ENCODE results near the gene CDIPT.
A peak's percentile ranks its signal among the peaks of the same experiment; 100 is the strongest.

CDIPT gene, protein sequence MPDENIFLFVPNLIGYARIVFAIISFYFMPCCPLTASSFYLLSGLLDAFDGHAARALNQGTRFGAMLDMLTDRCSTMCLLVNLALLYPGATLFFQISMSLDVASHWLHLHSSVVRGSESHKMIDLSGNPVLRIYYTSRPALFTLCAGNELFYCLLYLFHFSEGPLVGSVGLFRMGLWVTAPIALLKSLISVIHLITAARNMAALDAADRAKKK

DNA sequence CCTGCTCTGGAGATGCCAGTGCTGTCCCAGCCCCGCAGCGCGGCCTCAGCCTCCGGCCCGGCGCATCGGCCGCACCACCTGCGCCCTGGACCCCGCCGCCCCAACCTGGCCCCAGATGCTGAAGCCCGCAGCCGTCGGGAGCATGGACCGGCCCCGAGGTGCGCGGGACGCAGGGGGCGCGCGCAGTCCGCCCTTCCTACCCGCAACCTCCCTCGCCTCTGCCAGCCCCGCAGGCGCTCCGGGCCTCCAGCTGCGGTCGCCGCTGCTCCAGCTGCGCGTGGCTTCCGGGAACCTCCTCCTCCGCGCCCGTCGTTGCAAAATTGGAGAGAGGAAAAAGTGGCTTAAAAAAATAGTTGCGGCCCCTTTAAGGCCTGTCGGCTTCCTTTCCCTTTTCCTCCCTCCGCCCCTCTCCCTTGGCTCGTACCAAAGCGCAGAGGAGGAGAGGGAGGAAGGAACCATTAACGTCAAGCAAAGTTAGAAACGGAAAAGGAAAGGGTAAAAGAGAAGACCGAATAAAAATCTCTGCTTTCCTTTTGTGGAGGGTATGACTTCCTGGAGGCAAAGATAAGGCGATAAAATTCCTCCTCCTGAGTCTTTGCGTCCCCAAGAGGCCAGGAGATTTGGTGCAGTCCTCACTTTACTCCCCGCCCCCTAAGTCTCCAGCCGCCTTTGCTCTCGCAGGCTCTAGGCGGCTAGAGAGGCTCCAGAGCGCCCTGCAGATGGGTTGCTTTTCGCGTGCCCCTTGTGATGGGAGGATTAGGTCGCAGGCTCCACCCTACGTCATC, at the start of gene CDIPT:
CDIPT (minus strand) TSS at position 343 of the 785 bp plus-strand sequence. CDS start 369 bp downstream, outside the sequence.
- TF ChIP-seq NFIC (IDR thresholded peaks at IDR 0.05) (no peak), CEBPB (IDR thresholded peaks at IDR 0.05) (no peak), TEAD4 (IDR thresholded peaks at IDR 0.05) (no peak), TCF12 (IDR thresholded peaks at IDR 0.05; ENCODE audit: low read depth) (peak; percentile 27; the same call in 1 of the 2 replicates), FOXM1 (IDR thresholded peaks at IDR 0.05; ENCODE audit: borderline replicate concordance, low read depth) (peak; percentile 35; the same call in 1 of the 2 replicates), TAF1 (IDR thresholded peaks at IDR 0.05; ENCODE audit: low read depth) (0 out of 2 replicates have a peak, but pooled peaks have one; percentile 47), RAD21 (IDR thresholded peaks at IDR 0.05; ENCODE audit: low read depth) (no peak; the same call in 1 of the 2 replicates), EP300 (IDR thresholded peaks at IDR 0.05; ENCODE audit: borderline replicate concordance) (peak; percentile 43; the same call in 1 of the 2 replicates), YY1 (IDR thresholded peaks at IDR 0.05; ENCODE audit: low read depth) (peak; percentile 48; the same call in 1 of the 2 replicates), ZBTB7A (IDR thresholded peaks at IDR 0.05; ENCODE audit: low read depth) (no peak), EGR1 (IDR thresholded peaks at IDR 0.05) (no peak), CREB1 (IDR thresholded peaks at IDR 0.05; ENCODE audit: low read depth) (0 out of 2 replicates have a peak, but pooled peaks have one; percentile 45)
- TF ChIP-seq, protein P1, sequence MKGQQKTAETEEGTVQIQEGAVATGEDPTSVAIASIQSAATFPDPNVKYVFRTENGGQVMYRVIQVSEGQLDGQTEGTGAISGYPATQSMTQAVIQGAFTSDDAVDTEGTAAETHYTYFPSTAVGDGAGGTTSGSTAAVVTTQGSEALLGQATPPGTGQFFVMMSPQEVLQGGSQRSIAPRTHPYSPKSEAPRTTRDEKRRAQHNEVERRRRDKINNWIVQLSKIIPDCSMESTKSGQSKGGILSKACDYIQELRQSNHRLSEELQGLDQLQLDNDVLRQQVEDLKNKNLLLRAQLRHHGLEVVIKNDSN (IDR thresholded peaks at IDR 0.05) = 0 out of 2 replicates have a peak, but pooled peaks have one; percentile 19
- TF ChIP-seq, protein P2, sequence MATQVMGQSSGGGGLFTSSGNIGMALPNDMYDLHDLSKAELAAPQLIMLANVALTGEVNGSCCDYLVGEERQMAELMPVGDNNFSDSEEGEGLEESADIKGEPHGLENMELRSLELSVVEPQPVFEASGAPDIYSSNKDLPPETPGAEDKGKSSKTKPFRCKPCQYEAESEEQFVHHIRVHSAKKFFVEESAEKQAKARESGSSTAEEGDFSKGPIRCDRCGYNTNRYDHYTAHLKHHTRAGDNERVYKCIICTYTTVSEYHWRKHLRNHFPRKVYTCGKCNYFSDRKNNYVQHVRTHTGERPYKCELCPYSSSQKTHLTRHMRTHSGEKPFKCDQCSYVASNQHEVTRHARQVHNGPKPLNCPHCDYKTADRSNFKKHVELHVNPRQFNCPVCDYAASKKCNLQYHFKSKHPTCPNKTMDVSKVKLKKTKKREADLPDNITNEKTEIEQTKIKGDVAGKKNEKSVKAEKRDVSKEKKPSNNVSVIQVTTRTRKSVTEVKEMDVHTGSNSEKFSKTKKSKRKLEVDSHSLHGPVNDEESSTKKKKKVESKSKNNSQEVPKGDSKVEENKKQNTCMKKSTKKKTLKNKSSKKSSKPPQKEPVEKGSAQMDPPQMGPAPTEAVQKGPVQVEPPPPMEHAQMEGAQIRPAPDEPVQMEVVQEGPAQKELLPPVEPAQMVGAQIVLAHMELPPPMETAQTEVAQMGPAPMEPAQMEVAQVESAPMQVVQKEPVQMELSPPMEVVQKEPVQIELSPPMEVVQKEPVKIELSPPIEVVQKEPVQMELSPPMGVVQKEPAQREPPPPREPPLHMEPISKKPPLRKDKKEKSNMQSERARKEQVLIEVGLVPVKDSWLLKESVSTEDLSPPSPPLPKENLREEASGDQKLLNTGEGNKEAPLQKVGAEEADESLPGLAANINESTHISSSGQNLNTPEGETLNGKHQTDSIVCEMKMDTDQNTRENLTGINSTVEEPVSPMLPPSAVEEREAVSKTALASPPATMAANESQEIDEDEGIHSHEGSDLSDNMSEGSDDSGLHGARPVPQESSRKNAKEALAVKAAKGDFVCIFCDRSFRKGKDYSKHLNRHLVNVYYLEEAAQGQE (IDR thresholded peaks at IDR 0.05; ENCODE audit: low read depth) = no peak
- TF ChIP-seq, protein P3, sequence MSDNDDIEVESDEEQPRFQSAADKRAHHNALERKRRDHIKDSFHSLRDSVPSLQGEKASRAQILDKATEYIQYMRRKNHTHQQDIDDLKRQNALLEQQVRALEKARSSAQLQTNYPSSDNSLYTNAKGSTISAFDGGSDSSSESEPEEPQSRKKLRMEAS (IDR thresholded peaks at IDR 0.05) = peak; percentile 83

DNA sequence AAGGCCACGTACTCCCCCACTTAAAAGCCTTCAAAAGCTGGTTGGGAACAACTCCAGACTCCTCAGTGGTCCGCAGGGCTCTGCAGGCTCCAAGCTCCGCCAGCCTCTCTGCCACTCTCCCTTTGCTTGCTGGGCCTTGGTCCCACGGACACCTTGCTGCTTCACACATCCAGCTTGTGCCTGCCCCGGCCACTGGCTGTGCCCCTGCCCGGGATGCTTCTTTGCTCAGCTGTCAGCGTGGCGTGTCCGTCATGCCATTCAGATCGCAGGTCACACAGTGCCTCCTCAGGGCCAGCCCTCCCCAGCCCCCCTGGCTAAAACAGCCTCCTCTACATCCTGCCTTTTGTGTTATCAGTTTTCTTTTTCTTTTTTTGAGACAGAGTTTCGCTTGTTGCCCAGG, 49.1 kb upstream of the CDIPT start:
- no peak for TF ChIP-seq TEAD4 (IDR thresholded peaks at IDR 0.05)
- TF ChIP-seq TAF1 (IDR thresholded peaks at IDR 0.05; ENCODE audit: low read depth) = no peak
- no peak for TF ChIP-seq YY1 (IDR thresholded peaks at IDR 0.05; ENCODE audit: low read depth)
- no peak for TF ChIP-seq EP300 (IDR thresholded peaks at IDR 0.05; ENCODE audit: borderline replicate concordance)
- TF ChIP-seq TCF12 (IDR thresholded peaks at IDR 0.05; ENCODE audit: low read depth) = no peak
- TF ChIP-seq, protein P3 (IDR thresholded peaks at IDR 0.05) = no peak
- TF ChIP-seq CEBPB (IDR thresholded peaks at IDR 0.05) = no peak
- TF ChIP-seq, protein P2 (IDR thresholded peaks at IDR 0.05; ENCODE audit: low read depth) = no peak
- TF ChIP-seq ZBTB7A (IDR thresholded peaks at IDR 0.05; ENCODE audit: low read depth) = no peak
- no peak for TF ChIP-seq EGR1 (IDR thresholded peaks at IDR 0.05)
- TF ChIP-seq FOXM1 (IDR thresholded peaks at IDR 0.05; ENCODE audit: borderline replicate concordance, low read depth) = no peak
- no peak for TF ChIP-seq CREB1 (IDR thresholded peaks at IDR 0.05; ENCODE audit: low read depth)
- no peak for TF ChIP-seq NFIC (IDR thresholded peaks at IDR 0.05)
- TF ChIP-seq, protein P1 (IDR thresholded peaks at IDR 0.05) = no peak
- TF ChIP-seq RAD21 (IDR thresholded peaks at IDR 0.05; ENCODE audit: low read depth) = no peak

DNA sequence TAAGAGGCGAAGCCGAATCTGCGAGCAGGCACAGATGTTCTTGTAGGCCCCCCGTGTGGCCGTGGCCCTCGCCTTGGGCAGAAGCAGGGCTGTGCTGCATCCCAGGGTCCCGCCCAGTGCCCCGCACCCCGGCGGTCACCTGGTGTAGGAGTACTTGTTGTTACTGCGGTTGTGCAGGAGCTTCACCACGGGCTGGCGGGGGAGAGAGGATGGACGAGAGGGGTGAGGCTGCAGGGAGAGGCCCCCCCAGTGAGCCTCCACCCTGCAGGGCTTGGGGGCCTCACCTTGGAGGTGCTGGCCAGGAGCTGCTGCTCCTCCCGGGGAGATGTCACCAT, 48.6 kb upstream of the CDIPT start:
- TF ChIP-seq EGR1 (IDR thresholded peaks at IDR 0.05) (no peak), YY1 (IDR thresholded peaks at IDR 0.05; ENCODE audit: low read depth) (no peak), TAF1 (IDR thresholded peaks at IDR 0.05; ENCODE audit: low read depth) (no peak), TCF12 (IDR thresholded peaks at IDR 0.05; ENCODE audit: low read depth) (no peak), NFIC (IDR thresholded peaks at IDR 0.05) (no peak), TEAD4 (IDR thresholded peaks at IDR 0.05) (no peak), EP300 (IDR thresholded peaks at IDR 0.05; ENCODE audit: borderline replicate concordance) (no peak)
- TF ChIP-seq, protein P3 (IDR thresholded peaks at IDR 0.05) = no peak

DNA sequence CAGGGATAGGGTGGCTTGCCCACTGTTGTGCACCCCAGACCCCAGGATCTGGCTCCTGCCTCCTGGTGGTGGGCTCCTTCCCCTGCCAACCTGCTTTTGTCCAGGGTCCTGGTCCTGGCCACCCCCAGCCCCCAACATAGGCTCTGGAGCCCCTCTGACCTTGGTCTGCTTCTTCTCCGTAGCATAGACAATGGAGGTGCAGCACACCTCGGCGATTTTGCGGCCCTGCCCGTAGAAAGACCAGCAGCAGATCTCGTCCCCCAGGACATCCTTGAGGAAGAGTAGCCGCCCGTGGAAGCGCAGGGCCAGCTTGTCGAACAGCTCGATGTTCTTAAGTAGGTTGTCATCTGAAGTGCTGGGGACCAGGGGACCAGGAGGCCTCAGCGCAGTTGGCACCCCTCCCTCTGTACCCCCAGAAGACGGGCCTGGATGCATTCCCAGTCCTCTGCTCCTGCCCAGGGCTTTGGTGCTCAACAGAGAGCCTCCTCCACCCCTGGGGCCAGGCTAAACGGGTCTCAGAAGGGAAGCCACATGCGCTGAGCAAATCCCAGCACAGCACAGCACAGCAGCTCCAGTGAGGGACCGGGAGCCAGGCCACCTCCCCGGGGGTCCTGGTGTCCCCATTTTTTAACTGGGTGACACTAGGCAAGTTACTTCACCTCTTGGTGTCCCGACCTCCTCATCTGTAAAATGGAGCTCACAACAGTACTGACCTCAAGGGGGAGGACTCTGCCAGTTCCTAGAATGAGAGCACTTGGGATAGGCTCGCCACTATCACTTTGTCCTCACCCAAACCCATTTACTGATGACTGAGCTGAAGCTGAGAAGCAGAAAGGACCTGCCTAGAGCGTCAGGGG, 48.0 kb upstream of the CDIPT start:
- TF ChIP-seq YY1 (IDR thresholded peaks at IDR 0.05; ENCODE audit: low read depth) (no peak), NFIC (IDR thresholded peaks at IDR 0.05) (no peak), CEBPB (IDR thresholded peaks at IDR 0.05) (no peak), CREB1 (IDR thresholded peaks at IDR 0.05; ENCODE audit: low read depth) (no peak), TCF12 (IDR thresholded peaks at IDR 0.05; ENCODE audit: low read depth) (no peak), EP300 (IDR thresholded peaks at IDR 0.05; ENCODE audit: borderline replicate concordance) (no peak), FOXM1 (IDR thresholded peaks at IDR 0.05; ENCODE audit: borderline replicate concordance, low read depth) (no peak), RAD21 (IDR thresholded peaks at IDR 0.05; ENCODE audit: low read depth) (no peak), EGR1 (IDR thresholded peaks at IDR 0.05) (no peak), TAF1 (IDR thresholded peaks at IDR 0.05; ENCODE audit: low read depth) (no peak), ZBTB7A (IDR thresholded peaks at IDR 0.05; ENCODE audit: low read depth) (no peak)
- TF ChIP-seq, protein P1 (IDR thresholded peaks at IDR 0.05) = no peak
- TF ChIP-seq, protein P2 (IDR thresholded peaks at IDR 0.05; ENCODE audit: low read depth) = no peak

Data from Ishikawa (cell line).